ENCODE data around the gene CALR.

- no peak for TF ChIP-seq POLR2A (IDR thresholded peaks at IDR 0.05)
- TF ChIP-seq, protein P1, sequence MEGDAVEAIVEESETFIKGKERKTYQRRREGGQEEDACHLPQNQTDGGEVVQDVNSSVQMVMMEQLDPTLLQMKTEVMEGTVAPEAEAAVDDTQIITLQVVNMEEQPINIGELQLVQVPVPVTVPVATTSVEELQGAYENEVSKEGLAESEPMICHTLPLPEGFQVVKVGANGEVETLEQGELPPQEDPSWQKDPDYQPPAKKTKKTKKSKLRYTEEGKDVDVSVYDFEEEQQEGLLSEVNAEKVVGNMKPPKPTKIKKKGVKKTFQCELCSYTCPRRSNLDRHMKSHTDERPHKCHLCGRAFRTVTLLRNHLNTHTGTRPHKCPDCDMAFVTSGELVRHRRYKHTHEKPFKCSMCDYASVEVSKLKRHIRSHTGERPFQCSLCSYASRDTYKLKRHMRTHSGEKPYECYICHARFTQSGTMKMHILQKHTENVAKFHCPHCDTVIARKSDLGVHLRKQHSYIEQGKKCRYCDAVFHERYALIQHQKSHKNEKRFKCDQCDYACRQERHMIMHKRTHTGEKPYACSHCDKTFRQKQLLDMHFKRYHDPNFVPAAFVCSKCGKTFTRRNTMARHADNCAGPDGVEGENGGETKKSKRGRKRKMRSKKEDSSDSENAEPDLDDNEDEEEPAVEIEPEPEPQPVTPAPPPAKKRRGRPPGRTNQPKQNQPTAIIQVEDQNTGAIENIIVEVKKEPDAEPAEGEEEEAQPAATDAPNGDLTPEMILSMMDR (IDR thresholded peaks at IDR 0.05) = no peak
Measured at GRCh38 chr19:12979974-12980373, 41.6 kb downstream of the CALR start.

All from lower leg skin (tissue), 3 donors.